HEK293 (cell line): ENCODE measurements around the gene ABR.
"Not testable (repeated sequence)": the region's sequence is repeated elsewhere in the genome, so short reads cannot be mapped to it uniquely, and the experiment has no call there.

Source experiments
- BCL11A ChIP-seq: fragments of 450-650 bp; formaldehyde crosslinking; IDR thresholded peaks from 2 replicates; pipeline ENCODE4 v1.5.1; 2016; ENCODE audit warnings: low read depth, missing biosample characterization, missing genetic modification characterization
- SP2 ChIP-seq: fragments of 450-650 bp; formaldehyde crosslinking; IDR thresholded peaks from 2 replicates; pipeline ENCODE4 v1.5.1; 2016; ENCODE audit warnings: missing biosample characterization, missing genetic modification characterization
- ZNF174 ChIP-seq: fragments of 450-650 bp; formaldehyde crosslinking; IDR thresholded peaks from 2 replicates; pipeline ENCODE4 v1.5.0; 2017; ENCODE audit warnings: missing biosample characterization, mild to moderate bottlenecking, missing genetic modification characterization
- ZNF350 ChIP-seq: fragments of 450-650 bp; formaldehyde crosslinking; IDR thresholded peaks from 2 replicates; pipeline ENCODE4 v1.5.0; 2017; ENCODE audit warnings: missing biosample characterization, mild to moderate bottlenecking, missing genetic modification characterization
- ZNF571 ChIP-seq: fragments of 450-650 bp; formaldehyde crosslinking; IDR thresholded peaks from 2 replicates; pipeline ENCODE4 v1.5.0; 2017; ENCODE audit warnings: missing biosample characterization, missing genetic modification characterization
- TF ChIP-seq, protein P1 (sequence below): fragments of 450-650 bp; formaldehyde crosslinking; IDR thresholded peaks from 2 replicates; pipeline ENCODE4 v1.5.1; 2016; ENCODE audit warnings: missing biosample characterization, missing genetic modification characterization

DNA sequence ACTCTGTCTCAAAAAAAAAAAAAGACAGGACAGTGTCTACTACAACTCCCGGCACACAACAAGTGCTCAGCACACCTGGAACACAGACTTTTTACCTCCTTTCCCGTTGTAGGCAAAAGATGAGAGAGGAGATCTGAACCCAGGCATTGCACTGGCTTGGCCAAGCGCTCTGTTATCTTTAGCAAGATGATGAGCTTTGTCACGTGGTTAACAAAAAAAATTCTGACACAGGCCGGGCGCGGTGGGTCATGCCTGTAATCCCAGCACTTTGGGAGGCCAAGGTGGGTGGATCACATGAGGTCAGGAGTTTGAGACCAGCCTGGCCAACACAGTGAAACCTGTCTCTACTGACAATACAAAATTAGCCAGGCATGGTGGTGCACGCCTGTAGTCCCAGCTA, 27.2 kb downstream of the ABR start:
- TF ChIP-seq, protein P1, sequence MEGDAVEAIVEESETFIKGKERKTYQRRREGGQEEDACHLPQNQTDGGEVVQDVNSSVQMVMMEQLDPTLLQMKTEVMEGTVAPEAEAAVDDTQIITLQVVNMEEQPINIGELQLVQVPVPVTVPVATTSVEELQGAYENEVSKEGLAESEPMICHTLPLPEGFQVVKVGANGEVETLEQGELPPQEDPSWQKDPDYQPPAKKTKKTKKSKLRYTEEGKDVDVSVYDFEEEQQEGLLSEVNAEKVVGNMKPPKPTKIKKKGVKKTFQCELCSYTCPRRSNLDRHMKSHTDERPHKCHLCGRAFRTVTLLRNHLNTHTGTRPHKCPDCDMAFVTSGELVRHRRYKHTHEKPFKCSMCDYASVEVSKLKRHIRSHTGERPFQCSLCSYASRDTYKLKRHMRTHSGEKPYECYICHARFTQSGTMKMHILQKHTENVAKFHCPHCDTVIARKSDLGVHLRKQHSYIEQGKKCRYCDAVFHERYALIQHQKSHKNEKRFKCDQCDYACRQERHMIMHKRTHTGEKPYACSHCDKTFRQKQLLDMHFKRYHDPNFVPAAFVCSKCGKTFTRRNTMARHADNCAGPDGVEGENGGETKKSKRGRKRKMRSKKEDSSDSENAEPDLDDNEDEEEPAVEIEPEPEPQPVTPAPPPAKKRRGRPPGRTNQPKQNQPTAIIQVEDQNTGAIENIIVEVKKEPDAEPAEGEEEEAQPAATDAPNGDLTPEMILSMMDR = not testable (repeated sequence)
- not testable (repeated sequence) for TF ChIP-seq ZNF174 (tag by site-specific recombination); BCL11A; ZNF571 (tag by site-specific recombination); ZNF350; SP2 (tag by site-specific recombination)
